Peyer's patch (tissue), 4 donors: ENCODE data around the gene KMT2B. TPM values are rescaled to one million over a fixed set of nuclear protein-coding genes. Genes with fewer than 3 reads are reported as not detected.

Experiments used
- DNase-seq, 3 donors: peaks; one replicate each; pipeline ENCODE4 v3.0.0-alpha.2; 2017 to 2019
- H3K27ac ChIP-seq, 4 donors: fragments of 200-600 bp; sonication (generic); one replicate each; pipeline ENCODE4 v1.5.1; 2016 to 2019
- H3K27me3 ChIP-seq, 2 donors: fragments of 200-600 bp; sonication (generic); one replicate each; pipeline ENCODE4 v1.5.1; 2019
- H3K36me3 ChIP-seq, 3 donors: fragments of 200-600 bp; sonication (generic); one replicate each; pipeline ENCODE4 v1.5.1; 2016 to 2019
- H3K4me1 ChIP-seq, 4 donors: fragments of 200-600 bp; sonication (generic); one replicate each; pipeline ENCODE4 v1.5.1; 2016 to 2019
- H3K4me3 ChIP-seq, 4 donors: fragments of 200-600 bp; sonication (generic); 1 replicate in 3 of 4; 2 replicates in 1 of 4; pipeline ENCODE4 v1.5.1; 2016 to 2019; ENCODE audit warnings: mild to moderate bottlenecking in 1 of 4
- H3K9me3 ChIP-seq, 4 donors: fragments of 200-600 bp; sonication (generic); one replicate each; pipeline ENCODE4 v1.5.1; 2016 to 2019; ENCODE audit warnings: mild to moderate bottlenecking in 1 of 4
- CTCF ChIP-seq, 6 experiments: fragments of 450-650 bp in 4 of 6; fragments of 200-600 bp in 2 of 6; sonication (generic) in 1 of 6; IDR thresholded peaks; one replicate each; pipeline ENCODE4 v1.5.1; 2017 to 2019; ENCODE audit warnings: antibody characterized with exemption in 6 of 6, mild to moderate bottlenecking in 3 of 6, moderate library complexity in 1 of 6
- POLR2A ChIP-seq, 2 donors: fragments of 450-650 bp; IDR thresholded peaks; one replicate each; pipeline ENCODE4 v1.5.1; 2017; ENCODE audit warnings: antibody characterized with exemption in 2 of 2, mild to moderate bottlenecking in 2 of 2, moderate library complexity in 2 of 2
- total RNA-seq, 4 donors: library from RNA; depleted of rRNA; stranded (reverse); fragments of >200 nt; gene quantifications; one replicate each; pipeline ENCODE4 v1.1.0, GENCODE V29; 2016

The KMT2B gene
- total RNA-seq, 4 donors from 2014 or later: 27.8 to 62.6 (median 41.9) TPM

- peaks cover 0 to 97% (median 0%) of the 10 kb centered on the region in 3 donors for H3K36me3 ChIP-seq
- no peak for DNase-seq
These were observed 16.5 kb downstream of the KMT2B start for GRCh38 chr19:35734273-35734672.

GRCh38 chr19:35734889-35735288 lies 17.1 kb downstream of the KMT2B start:
- peaks cover 0 to 8% (median 5%) of the 10 kb centered on the region in 4 donors for H3K4me1 ChIP-seq
- H3K36me3 ChIP-seq: peaks cover 0 to 92% (median 0%) of the 10 kb centered on the region in 3 donors
- no peaks in the 10 kb centered on the region for H3K9me3 ChIP-seq
- no peak overlapping the region for H3K27ac ChIP-seq
- H3K27me3 ChIP-seq: no peaks in the 10 kb centered on the region
- no peak for DNase-seq
- no peak overlapping the region for H3K4me3 ChIP-seq
- TF ChIP-seq POLR2A (IDR thresholded peaks at IDR 0.05) (no peak), CTCF (IDR thresholded peaks at IDR 0.05) (no peak)

More at GRCh38 chr19:35734273-35734672, 16.5 kb downstream of the KMT2B start:
- Histone ChIP-seq H3K27me3 (no peaks in the 10 kb centered on the region), H3K4me3 (no peak overlapping the region), H3K4me1 (peaks cover 0 to 3% (median under 1%) of the 10 kb centered on the region in 4 donors), H3K27ac (no peak overlapping the region), H3K9me3 (no peaks in the 10 kb centered on the region)
- TF ChIP-seq CTCF (IDR thresholded peaks at IDR 0.05): no peak
- TF ChIP-seq POLR2A (IDR thresholded peaks at IDR 0.05): no peak

GRCh38 chr19:35736913-35737886 lies 19.4 kb downstream of the KMT2B start:
- Histone ChIP-seq H3K36me3 (peaks cover 0 to 69% (median 0%) of the 10 kb centered on the region in 3 donors), H3K4me1 (peaks cover 0 to 11% (median 6%) of the 10 kb centered on the region in 4 donors), H3K4me3 (no peak overlapping the region), H3K9me3 (no peaks in the 10 kb centered on the region), H3K27ac (no peak overlapping the region), H3K27me3 (no peaks in the 10 kb centered on the region)
- peak in 1 of 3 donors; percentile 38 for DNase-seq
- TF ChIP-seq CTCF (IDR thresholded peaks at IDR 0.05) (peak in 2 of 6 experiments; percentile 21 to 32), POLR2A (IDR thresholded peaks at IDR 0.05) (no peak)

GRCh38 chr19:35738021-35738886 lies 20.5 kb downstream of the KMT2B start:
- no peak for DNase-seq
- Histone ChIP-seq H3K27me3 (no peaks in the 10 kb centered on the region), H3K4me3 (no peak overlapping the region), H3K27ac (no peak overlapping the region), H3K36me3 (peaks cover 0 to 64% (median 0%) of the 10 kb centered on the region in 3 donors), H3K9me3 (no peaks in the 10 kb centered on the region), H3K4me1 (peaks cover 0 to 19% (median 6%) of the 10 kb centered on the region in 4 donors)
- TF ChIP-seq CTCF (IDR thresholded peaks at IDR 0.05) (no peak), POLR2A (IDR thresholded peaks at IDR 0.05) (no peak)

- no peak overlapping the region for H3K27ac ChIP-seq
- H3K4me1 ChIP-seq: peaks cover 0 to 21% (median 7%) of the 10 kb centered on the region in 4 donors
- no peak overlapping the region for H3K4me3 ChIP-seq
- no peaks in the 10 kb centered on the region for H3K9me3 ChIP-seq
- H3K27me3 ChIP-seq: no peaks in the 10 kb centered on the region
- no peak for DNase-seq
- TF ChIP-seq CTCF (IDR thresholded peaks at IDR 0.05): no peak
- no peak for TF ChIP-seq POLR2A (IDR thresholded peaks at IDR 0.05)
- H3K36me3 ChIP-seq: peaks cover 0 to 58% (median 0%) of the 10 kb centered on the region in 3 donors
These were observed 21.1 kb downstream of the KMT2B start for GRCh38 chr19:35738887-35739229.
